OCI-M2 (cell line): Measurements from ENCODE around the gene DST.

Experiments used
- DNase-seq: peaks from one replicate; lab custom pipeline; 2025; ENCODE audit not compliant: unreplicated experiment; lab: John Stamatoyannopoulos, UW

DST gene

GRCh38 chr6:56642366-56643261, at the start of gene DST:
Gene DST, minus strand, starts transcription at chr6:56642889.
- DNase-seq, result no peak

DNA sequence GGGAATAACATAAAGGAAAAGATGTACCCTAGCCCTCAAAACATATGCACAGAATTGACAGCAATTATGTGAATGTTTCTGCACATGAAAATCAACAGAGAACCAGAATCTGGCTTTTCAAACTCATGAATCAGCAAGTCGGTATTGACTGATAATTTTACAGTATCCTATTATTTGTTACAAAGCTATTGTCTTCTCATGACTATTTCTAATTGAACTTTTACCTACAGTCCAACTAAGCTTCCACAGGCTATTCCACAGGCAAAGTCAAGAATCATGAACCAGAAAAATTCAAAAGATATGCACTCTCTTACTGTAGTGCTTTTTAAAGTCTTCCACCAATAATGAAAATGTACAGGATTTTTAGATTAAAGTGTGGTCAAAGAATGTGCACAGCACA, 49.1 kb upstream of the DST start:
- DNase-seq, result no peak

GRCh38 chr6:56691286-56691595, 48.6 kb upstream of the DST start:
- no peak for DNase-seq

- no peak for DNase-seq
Observed at GRCh38 chr6:56690519-56691285, 48.0 kb upstream of the DST start.

DNA sequence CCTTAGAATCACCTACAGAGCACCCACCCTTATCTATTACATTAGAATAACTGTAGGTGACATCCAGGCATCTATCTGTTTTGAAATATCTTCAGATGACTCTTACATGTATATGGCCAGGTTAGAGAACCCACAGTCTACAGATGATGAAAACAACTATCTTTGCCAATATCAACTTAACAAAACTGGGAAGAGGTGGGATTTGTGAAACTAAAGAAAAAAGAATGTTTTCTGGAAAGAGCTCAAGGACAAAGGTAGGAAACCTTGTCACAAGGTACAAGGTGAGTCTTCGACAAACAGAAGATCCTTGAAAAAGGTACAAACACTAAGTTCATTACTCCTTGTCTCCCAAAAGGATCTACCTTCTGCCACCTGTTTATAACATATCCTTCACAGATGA, 47.0 kb upstream of the DST start:
- DNase-seq, result no peak

GRCh38 chr6:56689114-56689513, 46.4 kb upstream of the DST start:
- no peak for DNase-seq

GRCh38 chr6:56688521-56688920, 45.8 kb upstream of the DST start:
- no peak for DNase-seq

DNA sequence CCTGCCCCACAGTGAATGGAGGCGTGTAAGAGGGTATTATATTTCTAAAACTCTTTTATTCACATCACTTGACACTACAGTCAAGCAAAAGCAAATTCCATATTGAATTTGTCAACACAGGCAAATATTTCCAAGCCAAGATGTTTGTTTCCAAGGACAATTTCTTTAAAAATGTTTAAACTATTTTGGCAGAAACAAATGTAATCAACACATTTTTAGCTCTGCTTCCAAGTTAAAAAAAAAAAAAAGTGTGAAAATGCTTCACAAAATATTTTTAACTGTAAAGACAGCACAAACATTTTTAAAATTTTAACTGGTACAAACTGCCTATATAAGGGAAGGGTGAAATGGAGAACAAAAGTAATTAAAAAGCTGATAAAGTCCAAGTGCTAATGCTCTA, 44.9 kb upstream of the DST start:
- no peak for DNase-seq

DNA sequence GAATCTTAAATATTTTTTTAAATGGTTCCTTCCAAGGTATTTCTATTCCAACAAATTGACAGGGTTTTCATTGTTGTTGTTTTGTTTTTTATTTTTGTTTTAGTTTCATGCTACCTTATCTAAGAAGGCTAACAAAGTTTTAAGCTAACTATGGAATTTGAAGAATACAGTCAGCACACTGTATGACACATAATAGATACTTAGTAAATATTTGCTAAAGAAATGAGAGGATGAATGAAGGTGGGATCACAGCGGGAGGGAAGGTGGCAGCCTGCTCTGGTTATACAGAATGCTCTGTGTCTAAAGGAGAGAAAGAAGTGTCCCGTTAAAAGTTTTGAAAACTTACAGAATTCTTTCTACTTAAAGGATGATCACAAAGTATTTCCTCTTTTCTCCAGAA, 43.7 kb upstream of the DST start:
- no peak for DNase-seq

GRCh38 chr6:56685994-56686393, 43.3 kb upstream of the DST start:
- no peak for DNase-seq

GRCh38 chr6:56685102-56685733, 42.5 kb upstream of the DST start:
- DNase-seq, result no peak

DNA sequence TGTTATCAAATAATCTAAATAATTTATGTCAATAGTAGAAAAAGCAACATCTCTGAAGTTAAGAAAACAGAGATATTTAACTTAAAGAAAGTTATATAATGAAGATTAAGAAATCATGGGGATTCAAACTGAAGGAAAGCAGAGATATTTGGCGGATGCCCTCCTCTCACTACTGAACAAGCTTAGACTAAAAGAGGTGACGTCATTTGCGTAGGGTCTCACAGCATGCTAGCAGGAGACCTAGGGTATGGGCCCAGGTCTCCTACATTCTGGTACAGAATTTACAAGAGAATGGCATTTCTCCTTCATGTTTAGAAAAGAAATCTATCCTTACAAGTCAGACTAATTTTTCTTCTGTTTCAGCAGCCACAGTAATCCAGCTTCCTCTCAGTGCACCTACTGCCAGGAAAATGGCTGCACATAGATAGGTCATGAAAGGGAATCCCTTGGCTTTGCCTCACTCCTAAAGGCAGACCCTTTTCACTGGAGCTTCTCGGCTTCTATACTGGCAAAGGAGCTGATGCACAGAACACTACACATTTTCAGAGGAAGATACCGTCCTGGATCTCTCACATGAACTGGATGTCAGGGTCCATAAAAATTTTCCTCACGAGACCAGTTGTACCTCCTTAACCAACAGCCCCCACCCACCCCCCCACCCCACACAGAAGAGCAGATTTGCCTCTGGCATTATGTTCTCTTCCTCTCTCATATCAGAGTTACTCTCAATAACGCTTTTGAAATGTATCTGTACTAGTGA, 41.8 kb upstream of the DST start:
- DNase-seq, result no peak

DNA sequence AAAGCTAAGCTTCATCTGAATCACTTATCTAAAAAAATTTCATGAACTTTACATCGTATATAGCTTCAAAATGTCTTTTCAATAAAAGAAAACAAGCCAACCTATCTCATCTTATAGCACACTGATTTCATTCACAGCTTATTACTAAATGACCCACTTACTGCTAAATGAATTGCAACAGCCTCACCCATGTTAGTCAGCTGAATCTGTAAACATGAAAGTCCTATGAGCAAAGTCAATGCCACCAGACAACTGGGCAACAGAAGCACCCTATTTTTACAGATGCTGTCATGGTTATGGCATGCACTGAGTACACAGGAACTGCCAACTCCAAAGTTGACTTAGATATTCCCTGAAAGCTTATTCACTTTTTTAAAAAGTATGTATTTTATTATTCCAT, 41.2 kb upstream of the DST start:
- DNase-seq, result no peak

DNA sequence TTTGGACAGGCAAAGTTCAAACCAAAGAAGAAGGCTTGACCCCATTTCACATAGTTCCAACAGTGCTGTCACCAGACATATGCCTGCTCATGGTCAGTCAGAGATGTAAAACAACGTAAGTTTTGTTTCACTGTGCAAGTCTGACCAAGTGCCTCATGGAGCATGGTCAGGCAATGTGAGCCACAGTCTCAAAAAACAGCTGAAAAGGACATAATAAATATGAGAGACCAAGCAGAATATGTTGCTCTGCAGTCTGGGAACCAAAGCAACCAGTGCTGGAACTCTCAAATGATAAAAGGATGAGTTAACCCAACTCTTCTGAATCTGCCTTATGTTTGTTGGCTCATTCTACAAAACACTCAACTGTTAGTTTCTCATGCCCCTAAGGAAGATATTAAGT, 39.9 kb upstream of the DST start:
- no peak for DNase-seq

- DNase-seq, result no peak
Observed at GRCh38 chr6:56677559-56677958, 34.9 kb upstream of the DST start.

- DNase-seq, result no peak
Observed at GRCh38 chr6:56671651-56672461, 29.2 kb upstream of the DST start.

DNA sequence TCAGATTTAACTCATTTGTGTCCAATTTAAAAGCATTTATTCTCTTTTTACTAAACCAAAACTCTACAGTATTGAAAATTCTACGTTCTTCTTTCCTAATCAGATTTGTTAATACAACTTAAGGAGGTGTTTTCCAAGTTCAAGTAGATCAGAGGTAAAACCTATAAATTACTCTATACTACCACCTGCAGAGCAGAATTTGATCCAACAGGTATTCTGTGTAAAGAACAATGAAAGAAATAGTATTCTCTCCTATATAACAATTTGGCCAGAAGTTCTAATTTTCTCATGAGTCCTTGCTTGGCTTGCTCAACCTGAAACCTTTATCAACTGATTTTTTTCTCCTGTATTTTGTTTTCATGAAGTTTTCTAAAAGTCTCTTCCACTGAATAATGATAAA, 28.5 kb upstream of the DST start:
- DNase-seq, result no peak

DNA sequence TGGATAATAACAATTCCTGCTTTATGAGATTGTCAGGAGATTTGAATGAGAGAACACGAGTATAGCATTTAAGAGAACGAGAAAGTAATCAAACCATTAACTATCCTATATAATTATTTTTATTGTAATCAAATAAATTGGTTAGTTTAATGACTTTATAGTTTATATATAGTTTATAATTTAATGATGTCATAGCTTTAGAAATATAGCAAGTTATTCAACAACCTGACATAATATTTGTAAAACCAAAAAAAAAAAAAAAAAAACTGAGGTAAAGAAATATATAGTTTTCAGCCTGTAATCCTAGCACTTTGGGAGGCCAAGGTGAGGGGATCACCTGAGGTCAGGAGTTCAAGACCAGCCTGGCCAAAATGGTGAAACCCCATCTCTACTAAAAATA, 26.4 kb upstream of the DST start:
- no peak for DNase-seq

DNA sequence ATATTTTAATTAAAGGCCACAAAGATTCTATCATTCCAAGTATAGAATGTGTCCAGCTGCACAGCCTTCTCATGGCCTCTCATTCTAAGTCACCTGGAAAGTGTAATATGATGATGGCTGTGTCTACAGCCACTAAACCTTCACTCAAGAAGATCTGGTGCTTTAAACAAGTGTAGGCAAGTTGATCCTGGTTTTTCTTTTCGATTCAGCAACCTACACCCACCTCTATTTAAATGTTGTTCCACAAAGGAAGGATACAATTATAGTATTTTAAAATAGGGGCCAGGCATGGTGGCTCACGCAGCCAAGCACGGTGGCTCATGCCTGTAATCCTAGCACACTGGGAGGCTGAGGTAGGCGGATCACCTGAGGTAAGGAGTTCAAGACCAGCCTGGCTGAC, 25.5 kb upstream of the DST start:
- DNase-seq, result no peak

GRCh38 chr6:56667336-56667735, 24.6 kb upstream of the DST start:
- DNase-seq, result no peak

DNA sequence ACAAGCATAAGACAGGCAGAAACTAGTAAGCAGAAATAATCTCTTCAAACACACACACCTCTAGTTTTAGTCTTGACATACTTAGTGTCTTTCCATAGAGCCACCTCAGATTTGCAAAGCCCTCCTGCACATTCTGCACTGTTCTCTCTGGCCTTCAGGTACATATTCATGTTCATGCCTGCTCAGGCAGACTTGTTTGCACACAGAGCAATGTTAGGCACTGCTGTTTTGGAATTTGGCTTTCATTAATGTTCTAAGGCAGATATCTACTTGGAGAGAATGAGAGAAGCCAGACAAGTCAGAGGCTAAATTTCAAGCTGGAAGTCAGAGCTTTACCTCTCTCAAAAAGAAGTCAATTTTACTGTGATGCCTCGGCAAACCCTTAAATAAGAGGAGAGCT, 21.3 kb upstream of the DST start:
- no peak for DNase-seq
